Measurements from ENCODE around the gene MORC1.
"Not testable (repeated sequence)": the region's sequence is repeated elsewhere in the genome, so short reads cannot be mapped to it uniquely, and the experiment has no call there.

The MORC1 gene

DNA sequence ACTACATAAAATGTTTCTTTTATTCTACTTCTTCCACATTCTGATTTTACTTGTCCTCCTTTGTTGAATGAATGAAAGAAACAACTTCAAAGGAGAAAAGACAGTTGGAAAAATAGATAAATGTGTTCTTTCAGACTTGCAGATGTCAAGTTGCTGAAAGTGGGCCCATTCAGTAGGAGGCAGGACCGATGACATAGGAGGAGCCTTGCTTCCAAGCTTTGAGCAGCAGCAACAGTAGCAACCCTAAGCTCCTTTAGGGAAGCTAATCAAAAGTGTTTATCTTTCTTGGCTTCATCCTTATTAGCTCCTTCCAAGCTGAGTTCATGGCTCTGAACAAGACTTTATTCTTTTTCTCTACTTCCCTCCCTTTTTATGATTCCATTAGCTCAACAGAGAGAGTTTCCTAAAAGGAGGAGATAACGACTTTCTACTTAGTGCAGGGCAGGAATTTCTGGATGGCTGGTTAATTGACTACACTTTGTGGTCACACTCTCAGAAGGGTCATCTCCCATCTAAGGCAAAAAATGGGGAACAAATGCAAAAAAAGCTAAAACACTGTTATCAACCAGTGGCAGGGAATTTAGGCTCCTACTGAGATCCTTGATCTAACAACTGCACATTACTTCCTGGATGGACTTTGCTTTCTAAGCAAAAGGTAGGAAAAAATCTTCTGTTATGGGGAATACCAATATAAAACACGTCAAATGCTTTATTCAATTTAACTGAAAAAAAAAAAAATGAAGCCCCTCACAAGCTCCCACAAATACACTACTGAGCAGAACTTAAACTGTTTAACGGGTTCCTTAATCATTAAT is 4.8 kb downstream of the MORC1 start:
- no peak for DNase-seq (ENCODE audit: low read depth, low spot score)

DNA sequence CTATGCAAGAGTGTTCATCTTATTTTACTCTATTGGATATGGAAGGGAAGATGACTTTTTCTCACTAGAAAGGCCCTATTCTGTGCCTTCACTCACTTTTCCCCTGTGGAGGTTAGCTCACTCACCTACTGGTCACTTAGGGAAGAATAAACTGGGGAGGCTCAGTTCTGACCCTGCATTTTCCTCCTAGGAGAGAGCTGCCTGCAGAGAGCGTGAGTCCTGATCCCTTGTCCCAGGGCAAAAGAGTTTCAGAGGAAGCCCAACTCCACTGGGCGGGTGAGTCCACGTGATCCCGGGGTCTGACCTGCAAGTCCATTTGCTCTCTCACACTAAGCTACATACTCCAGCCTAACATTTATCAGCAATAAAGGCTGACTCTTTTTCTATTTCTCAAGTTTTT is 8.4 kb downstream of the MORC1 start:
- DNase-seq (ENCODE audit: low read depth, low spot score) = no peak

DNA sequence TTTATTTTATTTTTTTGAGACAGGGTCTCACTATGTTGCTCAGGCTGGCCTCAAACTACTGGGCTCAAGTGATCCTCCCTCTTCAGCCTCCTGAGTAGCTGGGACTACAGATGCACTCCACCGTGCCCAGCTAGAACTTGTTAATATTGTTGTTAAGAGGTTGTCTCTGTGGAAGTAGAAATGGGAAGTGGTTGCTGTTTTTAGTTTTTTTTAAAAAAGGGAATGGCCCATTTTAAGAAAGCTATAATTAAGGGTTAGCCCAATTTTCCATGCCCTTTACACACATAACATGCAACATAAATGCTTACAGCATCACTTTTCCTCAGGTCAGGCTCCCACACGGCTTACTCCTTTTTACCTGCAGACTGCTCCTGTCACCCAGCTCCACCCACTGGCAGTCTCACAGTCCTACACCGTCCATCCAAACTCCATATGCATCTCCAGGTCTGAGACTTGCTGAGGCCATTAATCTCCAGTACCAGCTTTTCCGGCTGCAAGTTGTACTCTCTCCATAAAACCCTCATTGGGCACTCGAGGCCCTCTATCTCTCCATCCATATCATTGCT is 19.8 kb downstream of the MORC1 start:
- DNase-seq (ENCODE audit: low read depth, low spot score) = no peak

- DNase-seq (ENCODE audit: low read depth, low spot score) = no peak
Measured at GRCh38 chr3:109095166-109095565, 22.8 kb downstream of the MORC1 start.

GRCh38 chr3:109093561-109093960 is 24.4 kb downstream of the MORC1 start:
- no peak for DNase-seq (ENCODE audit: low read depth, low spot score)

GRCh38 chr3:109091846-109092245 is 26.1 kb downstream of the MORC1 start:
- no peak for DNase-seq (ENCODE audit: low read depth, low spot score)

- DNase-seq (ENCODE audit: low read depth, low spot score) = no peak
Measured at GRCh38 chr3:109089265-109089664, 28.7 kb downstream of the MORC1 start.

GRCh38 chr3:109081746-109082510 is 36.0 kb downstream of the MORC1 start:
- no peak for DNase-seq (ENCODE audit: low read depth, low spot score)

GRCh38 chr3:109080090-109080489 is 37.8 kb downstream of the MORC1 start:
- not testable (repeated sequence) for DNase-seq (ENCODE audit: low read depth, low spot score)

DNA sequence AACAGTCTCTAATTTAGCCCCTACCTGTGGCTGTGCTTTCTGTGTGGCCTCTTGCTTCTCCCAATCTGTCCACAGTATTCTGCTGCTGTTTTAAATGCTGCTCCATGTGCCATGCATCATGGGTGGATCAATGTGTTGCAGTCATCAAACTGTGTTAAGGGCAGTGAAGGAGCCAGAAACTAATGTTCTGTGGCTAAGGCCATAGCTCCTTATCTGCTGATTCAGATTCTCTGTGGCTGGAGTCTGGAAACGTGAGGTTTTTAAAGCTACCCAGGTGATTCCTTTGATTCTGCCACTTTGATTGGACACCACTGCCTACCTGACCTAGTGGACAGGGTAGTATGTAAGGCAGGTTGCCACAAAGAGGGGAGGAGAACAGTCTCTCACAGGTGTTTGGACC is 44.8 kb downstream of the MORC1 start:
- no peak for DNase-seq (ENCODE audit: low read depth, low spot score)

- DNase-seq (ENCODE audit: low read depth, low spot score) = no peak
Measured at GRCh38 chr3:109072194-109072593, 45.7 kb downstream of the MORC1 start.

DNA sequence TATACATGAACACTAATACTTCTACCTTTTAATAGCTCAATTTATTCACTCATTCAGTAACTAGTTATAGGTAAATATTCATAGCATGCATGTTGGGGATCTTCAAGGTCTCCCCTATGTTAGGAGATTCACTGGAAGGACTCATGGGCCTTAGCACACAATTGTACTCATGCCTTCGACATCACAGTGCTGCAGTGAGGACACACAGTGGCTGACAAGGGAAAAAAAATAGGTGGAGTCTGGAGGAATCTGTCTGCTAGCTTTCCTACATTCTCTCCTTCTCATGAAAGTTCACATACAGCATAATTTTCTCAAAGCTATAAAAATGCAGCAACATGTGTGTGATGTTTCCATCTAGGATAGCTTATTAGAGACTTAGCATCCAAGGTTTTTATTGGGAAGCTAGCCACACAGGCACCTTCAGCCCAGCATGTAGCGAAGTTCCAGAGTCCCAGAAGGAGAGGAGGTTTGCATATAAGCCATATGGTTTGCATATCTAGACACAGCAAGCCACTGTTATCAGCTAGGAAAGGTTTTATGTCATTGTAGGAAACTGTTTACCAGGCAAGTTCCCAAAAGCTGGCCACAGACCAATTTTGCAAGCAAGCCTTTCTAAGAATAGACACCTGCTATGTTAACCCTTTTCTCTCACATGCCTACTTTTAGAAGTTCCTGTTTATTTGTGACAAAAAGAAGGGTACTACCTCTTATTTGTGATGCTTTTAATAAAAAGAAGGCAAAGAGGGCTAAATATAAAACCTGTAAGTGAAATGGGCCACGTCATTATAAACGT is 46.4 kb downstream of the MORC1 start:
- no peak for DNase-seq (ENCODE audit: low read depth, low spot score)

GRCh38 chr3:109070211-109070610 is 47.7 kb downstream of the MORC1 start:
- DNase-seq (ENCODE audit: low read depth, low spot score) = no peak

DNA sequence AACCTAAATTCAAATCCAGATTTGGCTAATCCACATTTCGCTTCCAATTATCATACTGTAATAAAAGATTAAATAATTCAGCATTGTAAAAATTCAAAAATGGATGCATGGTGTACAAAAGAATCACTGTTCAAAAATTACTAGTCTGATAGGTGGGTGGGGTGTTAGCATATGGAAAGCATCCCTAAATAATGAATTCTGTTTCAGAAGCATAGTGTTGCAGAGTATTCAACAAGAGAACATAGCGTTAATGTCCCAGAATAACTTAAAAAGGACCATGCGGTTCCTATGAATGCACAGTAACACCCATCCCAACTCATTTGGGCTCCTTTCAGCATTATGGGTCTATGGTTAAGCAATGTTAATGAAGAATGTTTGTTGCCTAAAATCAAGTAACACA is 51.1 kb downstream of the MORC1 start:
- DNase-seq (ENCODE audit: low read depth, low spot score) = no peak

DNA sequence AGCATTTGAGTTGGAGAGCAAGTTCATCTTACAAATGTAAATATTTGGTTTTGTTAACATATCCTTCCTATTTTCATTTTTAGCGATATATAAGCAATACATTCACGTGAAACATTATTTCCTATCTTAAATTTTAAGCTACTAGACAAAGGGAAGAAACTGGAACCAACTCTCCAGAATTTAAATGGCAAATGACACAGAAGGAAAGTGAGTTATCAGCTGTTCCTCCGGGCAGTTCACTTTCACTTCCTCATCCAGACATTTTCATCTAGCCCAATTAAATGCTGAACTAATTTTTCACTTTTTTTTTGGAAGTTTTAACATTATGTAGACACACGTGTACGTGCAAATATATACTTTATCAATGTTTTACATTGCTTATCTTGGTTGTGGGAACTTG is 58.7 kb downstream of the MORC1 start:
- no peak for DNase-seq (ENCODE audit: low read depth, low spot score)

DNA sequence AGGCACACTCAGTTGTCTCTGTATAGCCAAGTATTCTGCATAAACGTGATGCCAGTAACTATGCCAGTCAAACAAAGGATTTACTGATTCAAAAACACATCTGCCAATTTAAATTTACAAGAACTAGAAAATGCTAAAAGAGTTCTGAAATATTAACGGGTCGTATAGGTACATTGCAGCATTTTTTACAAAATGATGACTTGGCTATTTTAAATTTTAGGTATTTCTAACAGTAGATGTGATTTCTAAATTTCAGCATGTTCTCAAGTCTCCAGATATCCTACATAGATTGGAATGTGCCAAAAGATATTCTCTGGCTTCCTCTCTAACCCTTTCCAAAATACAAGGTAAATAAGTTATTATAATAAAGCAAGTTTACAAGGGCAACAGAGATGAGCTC is 60.3 kb downstream of the MORC1 start:
- DNase-seq (ENCODE audit: low read depth, low spot score) = no peak

- DNase-seq (ENCODE audit: low read depth, low spot score) = no peak
Measured at GRCh38 chr3:109057056-109057455, 60.9 kb downstream of the MORC1 start.

- DNase-seq (ENCODE audit: low read depth, low spot score) = no peak
Measured at GRCh38 chr3:109050591-109051167, 67.3 kb downstream of the MORC1 start.

GRCh38 chr3:109047366-109047765 is 70.6 kb downstream of the MORC1 start:
- no peak for DNase-seq (ENCODE audit: low read depth, low spot score)

GRCh38 chr3:109045271-109046040 is 72.5 kb downstream of the MORC1 start:
- no peak for DNase-seq (ENCODE audit: low read depth, low spot score)

- no peak for DNase-seq (ENCODE audit: low read depth, low spot score)
Measured at GRCh38 chr3:109035082-109035481, 82.9 kb downstream of the MORC1 start.

Data from activated naive CD8-positive, alpha-beta T cell treated with anti-CD3 and anti-CD28 coated beads, Interleukin-2, amount 50 U/mL, for 16 hours (primary cell).